Measurements from ENCODE around the gene TMED1.
A peak's percentile ranks its signal among the peaks of the same experiment; 100 is the strongest.
"Not testable (repeated sequence)": the region's sequence is repeated elsewhere in the genome, so short reads cannot be mapped to it uniquely, and the experiment has no call there.

TMED1 gene, protein sequence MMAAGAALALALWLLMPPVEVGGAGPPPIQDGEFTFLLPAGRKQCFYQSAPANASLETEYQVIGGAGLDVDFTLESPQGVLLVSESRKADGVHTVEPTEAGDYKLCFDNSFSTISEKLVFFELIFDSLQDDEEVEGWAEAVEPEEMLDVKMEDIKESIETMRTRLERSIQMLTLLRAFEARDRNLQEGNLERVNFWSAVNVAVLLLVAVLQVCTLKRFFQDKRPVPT

DNA sequence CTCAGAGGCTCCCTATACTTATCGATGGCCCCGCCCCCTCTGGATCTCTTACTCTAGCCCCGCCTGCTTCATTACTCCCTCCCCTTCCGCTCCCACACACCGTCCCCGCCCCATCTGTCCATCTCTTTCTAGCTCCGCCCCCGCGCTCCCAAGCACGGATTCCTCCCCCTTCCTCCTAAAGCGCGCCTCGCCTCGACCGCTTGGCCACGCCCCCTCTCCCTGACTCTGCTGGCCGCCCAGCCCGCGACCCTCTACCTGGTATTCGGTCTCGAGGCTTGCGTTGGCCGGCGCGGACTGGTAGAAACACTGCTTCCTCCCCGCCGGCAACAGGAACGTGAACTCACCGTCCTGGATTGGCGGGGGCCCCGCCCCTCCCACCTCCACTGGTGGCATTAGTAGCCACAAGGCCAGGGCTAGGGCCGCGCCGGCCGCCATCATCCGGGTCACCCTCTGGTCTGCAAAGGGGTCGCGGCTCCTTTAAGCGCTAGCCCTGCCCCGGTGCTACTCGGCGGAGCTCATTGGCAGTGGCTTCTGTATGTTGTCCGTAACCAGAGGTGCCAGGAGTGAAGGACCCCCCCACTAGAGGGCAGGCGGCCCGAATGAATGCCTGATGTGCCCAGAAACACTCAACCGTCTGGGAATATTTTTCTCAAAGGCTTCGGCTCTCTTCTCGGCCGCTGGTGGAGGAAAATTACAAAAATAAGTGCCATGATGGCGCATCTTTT is at the start of gene TMED1:
TSS of gene TMED1 (minus strand) at position 459 of the 725 bp plus-strand sequence. CDS start at position 438, 21 bp downstream.
- peak; percentile 93 to 96 for DNase-seq (ENCODE audit: low read depth in 2 of 2)

DNA sequence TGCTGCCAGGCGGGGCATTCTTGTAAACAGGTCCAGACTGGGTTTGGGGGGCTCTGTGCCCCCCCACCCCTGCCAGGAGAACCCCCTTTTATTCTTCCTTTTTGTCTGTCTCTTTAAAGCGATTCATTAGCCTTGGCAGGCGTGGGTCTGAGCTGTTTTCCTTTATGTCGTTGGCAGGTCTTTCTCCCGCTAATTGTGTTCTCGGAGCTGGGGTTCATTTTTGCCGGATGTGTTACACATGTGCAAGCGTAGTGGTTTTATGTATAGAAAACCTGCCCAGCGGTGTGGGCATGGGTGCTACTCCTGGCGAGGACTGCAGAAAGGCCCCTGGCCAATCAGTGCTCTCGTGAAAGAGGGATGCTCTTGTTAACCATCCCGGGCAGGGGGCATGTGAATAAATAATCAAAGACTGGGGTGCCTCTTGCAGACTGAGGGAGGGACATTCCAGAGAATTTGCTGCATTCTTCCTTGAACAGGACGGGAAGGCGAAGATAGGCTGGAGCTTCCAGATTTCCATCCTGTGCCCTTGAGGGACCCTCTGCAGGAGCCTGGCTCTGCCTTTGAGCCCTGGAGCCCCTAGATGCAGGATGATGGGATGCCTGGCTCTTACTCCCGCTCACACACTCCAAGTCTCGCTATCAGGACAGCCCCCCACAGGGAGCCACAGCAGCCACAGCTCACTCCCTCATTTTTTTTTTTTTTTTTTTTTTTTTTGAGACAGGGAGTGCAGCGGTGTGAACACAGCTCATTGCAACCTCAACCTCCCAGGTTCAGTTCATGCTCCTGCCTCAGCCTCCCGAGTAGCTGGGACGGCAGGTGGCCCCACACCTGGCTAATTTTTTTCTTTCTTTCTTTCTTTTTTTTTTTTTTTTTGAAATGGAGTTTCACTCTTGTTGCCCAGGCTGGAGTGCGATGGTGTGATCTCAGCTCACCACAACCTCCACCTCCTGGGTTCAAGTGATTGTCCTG is 49.5 kb upstream of the TMED1 start:
- DNase-seq (ENCODE audit: low read depth in 2 of 2) = no peak

DNA sequence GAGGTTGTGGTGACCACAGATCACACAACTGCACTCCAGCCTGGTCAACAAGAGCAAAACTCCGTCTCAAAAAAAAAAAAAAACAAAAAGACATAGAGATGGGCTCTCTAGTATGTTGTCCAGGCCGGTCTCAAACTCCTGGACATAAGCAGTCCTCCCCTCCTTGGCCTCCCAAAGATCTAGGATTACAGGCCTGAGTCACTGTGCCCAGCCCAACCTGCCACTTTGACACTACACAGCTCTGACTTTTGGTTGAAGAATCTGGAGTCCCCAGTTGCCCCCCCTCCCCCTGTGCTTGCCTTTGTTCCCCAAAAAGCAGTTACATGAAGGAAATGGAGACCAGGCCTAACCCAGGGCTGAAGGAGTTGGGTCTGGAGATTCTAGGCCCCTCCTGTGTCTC is 48.3 kb upstream of the TMED1 start:
- no peak for DNase-seq (ENCODE audit: low read depth in 2 of 2)

DNA sequence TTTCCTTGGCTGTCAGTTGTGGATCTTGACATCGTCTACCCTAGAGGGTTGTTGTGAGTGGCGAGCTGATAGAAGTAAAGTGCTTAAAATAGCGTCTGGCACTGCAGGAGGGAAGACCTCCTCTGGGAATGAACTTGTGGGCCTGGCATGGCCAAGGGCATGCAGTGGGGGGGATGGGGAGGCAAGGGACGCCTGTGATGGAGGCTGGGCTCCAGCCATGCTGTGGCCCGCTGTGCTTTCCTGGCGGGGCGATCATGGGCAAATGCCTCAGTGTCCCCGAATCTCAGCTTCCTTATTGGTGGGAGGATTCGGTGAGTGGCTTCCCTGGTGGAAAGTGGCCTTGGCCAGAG is 46.1 kb upstream of the TMED1 start:
- no peak for DNase-seq (ENCODE audit: low read depth in 2 of 2)

DNA sequence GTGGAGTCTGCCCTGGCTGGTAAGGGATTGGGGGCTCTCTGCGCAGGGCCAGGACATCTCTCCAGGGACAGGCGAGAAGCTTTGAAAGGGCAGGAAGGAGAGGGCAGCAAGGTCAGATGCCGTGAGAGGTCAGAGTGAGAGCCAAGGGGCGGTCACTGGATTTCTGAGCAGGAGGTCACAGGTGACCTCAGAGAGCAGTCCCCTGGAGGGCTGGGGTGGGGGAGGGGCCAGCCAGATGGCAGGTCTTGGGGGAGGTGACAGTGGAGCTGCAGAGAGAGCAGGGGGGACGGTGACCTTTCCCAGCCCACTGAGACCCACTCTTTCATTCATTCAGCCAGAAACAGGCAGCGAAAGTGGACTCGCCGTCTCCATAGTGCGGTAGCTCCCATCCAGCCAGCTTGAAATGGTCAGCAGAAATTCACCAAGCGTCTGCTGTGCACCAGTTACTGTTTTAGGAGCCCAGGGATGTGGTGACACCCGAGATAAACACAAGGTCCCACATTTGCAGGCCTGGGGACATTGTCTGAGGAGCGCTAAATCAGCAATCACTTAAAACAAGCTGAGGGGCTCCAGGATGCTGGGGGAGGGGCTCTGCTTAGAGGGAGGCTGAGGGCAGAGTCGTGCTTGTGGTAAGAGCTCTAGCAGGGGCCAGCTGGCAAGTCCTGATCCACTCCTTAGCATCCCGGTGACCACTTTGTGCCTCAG is 45.5 kb upstream of the TMED1 start:
- no peak for DNase-seq (ENCODE audit: low read depth in 2 of 2)

DNA sequence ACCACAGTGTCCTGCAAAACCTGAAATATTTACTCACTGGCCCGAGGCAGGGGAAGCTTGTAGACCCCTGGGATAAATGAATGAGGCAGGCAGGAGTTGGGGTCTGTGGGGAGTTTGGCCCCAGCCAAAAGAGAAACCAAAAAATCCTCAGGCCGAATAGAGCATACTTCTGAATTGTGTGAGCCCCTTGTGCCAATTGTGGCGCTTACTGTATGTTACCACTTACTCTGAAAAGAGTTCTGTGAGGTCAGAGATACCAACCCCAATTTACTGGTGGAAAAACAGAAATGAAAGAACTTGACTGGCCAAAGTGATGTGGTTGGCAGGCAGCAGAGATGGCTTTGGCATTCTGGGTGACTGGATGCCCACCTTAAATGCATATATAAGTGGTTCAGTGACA is 42.2 kb upstream of the TMED1 start:
- no peak for DNase-seq (ENCODE audit: low read depth in 2 of 2)

DNA sequence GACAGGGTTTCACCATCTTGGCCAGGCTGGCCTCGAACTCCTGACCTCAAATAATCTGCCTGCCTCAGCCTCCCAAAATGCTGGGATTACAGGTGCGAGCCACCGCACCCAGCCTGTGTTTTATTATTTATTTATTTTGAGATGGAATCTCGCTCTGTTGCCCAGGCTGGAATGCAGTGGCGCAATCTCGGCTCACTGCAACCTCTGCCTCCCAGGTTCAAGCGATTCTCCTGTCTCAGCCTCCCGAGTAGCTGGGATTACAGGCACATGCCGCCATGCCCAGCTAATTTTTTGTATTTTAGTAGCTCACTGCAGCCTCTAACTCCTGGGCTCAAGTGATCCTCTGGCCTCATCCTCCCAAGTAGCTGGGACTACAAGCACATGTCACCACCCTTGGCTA is 41.6 kb upstream of the TMED1 start:
- not testable (repeated sequence) for DNase-seq (ENCODE audit: low read depth in 2 of 2)

DNA sequence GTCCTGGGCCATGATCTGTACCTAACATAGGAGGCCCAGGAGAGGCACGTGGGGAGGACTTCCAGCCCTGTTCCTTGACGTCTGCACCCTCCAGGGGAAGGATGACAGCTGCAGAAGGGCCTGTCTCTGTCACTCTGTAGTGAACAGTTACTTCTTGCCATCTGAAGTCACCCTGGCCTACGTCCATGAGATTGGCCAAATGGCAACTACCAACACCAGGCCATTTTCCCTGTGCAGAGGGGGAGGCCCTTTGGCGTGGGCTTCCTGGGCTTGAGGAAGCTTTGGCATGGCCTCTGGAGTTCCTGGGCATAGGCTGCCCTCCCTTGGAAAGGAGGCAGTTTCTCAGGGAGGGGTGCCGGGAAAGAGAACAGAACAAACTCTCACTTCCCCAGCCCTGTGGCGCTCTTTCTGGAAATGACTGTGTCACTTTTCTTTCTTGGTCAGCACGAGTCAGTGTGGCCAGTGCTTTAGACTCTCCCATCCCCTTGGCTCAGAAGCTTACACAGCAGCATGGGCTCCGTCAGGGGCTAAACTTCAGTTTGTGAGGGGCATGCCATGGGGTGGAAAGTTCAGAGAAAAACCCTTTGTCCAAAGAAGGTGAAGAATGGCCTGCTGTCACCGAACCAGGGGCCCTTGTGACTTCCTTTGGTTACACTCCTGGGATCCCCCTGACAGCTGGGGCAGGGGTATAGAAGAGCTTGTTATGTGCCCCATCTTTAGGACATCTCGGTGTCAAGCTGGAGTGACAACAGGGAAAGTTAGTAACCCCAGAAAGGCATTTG is 40.6 kb upstream of the TMED1 start:
- no peak for DNase-seq (ENCODE audit: low read depth in 2 of 2)

DNA sequence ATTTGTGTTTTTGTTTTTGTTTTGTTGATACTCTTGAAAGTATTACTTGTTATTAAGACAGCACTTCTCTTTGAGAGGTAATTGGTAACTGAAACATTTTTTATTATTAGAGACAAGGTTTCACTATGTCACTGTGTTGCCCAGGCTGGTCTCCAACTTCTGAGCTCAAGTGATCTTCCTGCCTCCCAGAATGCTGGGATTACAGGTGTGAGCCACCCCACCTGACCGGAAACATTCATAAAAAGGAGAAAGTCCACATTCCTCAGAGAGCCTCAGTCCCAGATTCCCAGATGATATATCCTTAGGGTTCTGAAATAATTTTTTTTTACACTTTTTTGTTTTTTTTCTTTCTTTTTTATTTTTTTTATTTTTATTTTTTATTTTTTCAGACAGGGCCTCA is 38.0 kb upstream of the TMED1 start:
- DNase-seq (ENCODE audit: low read depth in 2 of 2) = no peak

DNA sequence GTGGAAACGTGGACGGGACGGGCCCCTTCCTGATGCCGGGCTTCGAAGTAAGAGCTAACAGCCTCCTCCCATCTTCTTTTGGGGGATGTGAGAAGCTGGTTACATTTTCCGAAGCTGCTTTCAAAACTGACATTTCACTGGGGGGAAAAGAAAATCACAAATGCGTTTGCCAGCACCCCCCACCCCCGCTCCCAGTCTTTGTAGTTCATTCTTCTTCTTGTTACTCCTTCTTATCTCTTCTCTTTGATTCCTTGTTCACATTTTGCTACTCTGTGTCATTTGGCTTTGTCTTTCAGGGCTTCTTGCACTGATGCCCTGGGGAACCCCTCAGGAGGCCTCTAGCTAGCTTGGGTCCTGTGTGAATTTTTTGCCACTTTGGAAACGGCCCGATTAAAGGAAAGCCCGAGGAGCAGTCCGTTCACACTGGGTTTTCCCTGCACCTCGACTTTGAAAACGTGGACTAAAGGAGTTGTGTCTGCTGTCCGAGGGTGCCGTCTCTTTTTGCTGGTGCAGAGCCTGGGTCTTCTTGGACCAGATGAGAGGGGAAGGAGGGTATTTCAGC is 36.6 kb upstream of the TMED1 start:
- no peak for DNase-seq (ENCODE audit: low read depth in 2 of 2)

DNA sequence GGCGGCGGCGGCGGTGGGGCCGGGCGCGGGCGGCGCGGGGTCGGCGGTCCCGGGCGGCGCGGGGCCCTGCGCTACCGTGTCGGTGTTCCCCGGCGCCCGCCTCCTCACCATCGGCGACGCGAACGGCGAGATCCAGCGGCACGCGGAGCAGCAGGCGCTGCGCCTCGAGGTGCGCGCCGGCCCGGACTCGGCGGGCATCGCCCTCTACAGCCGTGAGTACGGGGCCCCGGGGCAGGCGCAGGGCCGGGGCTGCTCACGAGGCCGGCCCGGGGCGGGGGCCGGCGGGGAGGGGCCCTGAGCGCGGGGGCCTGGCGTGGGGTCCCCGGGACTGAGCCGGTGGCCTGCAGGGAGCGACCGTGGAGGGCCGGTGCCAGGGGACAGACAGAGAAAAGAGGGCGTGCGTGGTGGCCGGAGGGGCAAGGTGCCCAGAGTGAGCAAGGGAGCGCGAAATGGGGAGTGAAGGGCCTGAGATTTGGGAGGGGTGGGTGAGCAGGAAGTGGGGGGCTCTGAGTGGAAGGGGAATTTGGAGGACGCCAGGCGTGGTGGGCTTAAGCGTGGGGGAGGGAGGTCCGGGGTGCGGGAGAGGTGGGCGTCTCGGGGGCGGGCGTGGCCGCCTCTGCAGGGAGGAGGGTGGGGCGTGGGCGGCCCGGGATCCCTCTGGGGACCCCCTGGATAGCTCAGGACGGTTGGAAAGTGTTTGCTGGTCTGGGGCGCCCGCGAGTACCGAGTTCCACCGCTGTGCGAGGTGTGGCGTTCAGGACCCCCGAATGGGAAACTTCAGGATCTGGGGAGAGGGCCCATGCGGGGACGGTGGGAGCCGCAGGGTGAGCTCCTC is 35.9 kb upstream of the TMED1 start:
- peak; percentile 15 to 27 for DNase-seq (ENCODE audit: low read depth in 2 of 2)

DNA sequence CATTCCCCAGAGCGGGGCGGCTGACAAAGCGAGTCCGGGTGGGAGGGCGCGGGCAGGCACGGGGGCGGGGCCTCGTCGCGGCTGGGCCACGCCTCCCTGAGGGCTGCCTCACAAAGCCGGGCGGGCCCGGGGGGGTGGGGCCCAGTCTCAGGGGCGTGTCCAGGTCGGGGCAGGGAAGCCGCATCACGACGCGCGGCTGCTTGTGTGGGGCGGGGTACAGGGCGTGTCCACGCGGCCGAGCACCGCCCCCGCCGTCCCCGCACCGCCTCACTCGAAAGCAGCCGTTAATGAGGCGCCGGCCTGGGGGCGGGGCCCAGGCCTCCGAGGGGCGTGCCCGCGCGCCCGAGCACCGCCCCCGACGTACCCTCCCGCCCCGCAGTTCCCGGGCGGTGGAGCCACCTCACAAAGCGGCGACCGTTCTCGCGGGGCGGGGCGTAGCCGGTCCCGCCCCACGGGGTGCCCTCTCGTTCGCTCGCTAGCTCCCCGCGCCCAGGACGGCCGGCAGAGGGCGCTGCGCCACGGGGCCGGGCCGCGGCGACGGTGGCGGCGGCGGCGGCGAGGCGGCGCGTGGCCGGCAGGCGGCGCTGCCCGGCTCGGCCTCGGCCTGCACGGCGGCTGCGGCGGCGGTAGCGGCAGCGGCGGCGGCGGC is 35.1 kb upstream of the TMED1 start, which contains the start of gene CARM1:
TSS of gene CARM1 (plus strand) at position 599 of the 649 bp plus-strand sequence. CDS start 150 bp downstream, outside the sequence.
- DNase-seq (ENCODE audit: low read depth in 2 of 2) = peak; percentile 99

DNA sequence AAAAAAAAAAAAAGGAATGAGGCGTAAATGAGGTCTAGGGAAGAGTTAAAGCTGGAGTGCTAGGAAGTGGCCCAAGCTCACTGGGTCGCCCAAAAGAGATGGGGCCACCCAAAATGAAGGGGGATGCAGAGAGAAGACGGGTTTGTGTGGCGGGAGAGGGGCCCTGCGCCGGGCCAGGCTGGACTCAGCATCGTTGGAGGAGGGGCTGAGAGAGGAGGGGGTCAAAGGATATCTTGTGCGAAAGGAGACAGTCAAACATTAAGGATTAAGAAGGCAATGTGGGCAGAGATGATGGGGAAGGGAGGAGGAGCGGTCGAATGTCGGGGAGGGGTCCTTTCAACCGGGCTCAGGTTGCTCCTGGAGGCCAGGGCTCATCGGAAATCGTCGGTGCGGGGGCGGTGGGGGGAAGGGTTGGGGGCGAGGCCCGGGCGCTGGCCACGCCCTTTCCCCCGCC is 34.5 kb upstream of the TMED1 start:
- no peak for DNase-seq (ENCODE audit: low read depth in 2 of 2)

DNA sequence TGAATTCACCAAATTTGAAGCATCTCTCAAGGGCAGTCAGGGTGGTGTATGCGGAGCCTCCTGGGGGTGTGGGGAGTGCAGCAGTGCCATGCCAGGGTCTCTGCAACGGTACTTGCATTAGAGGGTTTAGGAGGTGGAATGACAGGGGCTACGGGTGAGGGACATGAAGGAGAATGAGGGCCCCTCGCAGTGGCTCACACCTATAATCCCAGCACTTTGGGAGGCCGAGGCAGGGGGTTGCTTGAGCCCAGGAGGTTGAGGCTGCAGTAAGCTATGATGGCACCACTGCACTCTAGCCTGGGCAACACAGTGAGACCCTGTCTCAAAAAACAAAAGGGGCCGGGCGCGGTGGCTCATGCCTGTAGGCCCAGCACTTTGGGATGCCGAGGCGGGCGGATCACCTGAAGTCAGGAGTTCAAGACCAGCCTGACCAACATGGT is 33.9 kb upstream of the TMED1 start:
- DNase-seq (ENCODE audit: low read depth in 2 of 2) = not testable (repeated sequence)

DNA sequence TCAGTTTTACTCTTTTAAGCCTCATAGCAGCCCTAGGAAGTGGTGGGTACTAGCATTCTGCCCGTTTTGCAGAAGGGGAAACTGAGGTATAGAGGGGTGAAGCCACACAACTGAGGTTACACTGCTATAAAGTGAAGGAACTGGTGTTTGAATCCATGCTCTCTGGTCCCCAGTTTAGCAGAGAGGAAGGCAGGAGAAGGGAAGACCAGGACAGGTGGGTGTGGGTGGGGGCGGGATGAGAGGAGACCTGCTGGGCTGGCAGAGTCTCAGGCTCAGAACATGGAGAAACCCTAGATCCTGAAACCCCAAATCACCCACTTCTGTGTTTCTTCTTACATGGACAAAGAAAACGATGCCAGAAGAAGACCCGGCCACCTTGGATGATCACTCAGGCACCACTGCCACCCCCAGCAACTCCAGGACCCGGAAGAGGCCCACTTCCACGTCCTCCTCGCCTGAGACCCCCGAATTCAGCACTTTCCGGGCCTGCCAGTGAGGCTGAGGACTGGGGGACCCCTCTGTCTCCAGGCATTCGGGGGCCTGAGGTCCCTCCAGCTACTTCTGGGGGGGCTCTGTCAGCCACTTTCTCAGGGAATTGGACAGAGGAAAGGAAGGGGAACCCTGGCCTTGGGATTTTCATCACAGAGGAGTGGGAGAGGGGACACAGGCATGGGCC is 33.0 kb upstream of the TMED1 start:
- no peak for DNase-seq (ENCODE audit: low read depth in 2 of 2)

DNA sequence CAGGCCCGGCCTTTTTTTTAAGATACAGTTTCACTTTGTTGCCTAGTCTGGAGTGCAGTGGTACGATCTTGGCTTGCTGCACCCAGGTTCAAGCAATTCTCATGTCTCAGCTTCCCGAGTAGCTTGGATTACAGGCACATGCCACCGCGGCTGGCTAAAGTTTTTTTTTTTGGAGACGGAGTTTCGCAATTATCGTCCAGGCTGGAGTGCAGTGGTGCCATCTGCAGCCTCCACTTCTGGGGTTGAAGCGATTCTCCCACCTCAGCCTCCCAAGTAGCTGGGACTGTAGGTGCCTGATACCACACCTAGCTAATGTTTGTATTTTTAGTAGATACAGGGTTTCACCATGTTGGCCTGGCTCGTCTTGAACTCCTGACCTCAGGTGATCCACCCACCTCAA is 30.5 kb upstream of the TMED1 start:
- no peak for DNase-seq (ENCODE audit: low read depth in 2 of 2)

DNA sequence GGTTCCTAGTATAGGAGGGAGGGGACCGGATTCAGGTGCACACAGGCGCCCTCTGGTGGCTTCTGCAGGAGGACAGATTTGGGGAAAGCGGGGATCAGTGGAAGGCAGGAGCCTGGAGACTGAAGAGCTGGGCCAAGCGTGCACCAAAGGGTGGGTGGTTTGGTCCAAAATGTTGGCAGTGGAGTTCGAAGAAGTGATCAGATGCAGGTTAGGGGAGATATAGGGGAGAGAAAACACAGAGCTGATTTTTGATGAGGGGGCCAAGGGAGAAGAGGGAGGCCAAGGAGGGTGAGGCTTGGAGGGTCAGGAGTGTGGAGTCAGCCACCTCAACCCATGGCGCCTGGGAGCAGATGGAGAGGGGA is 28.5 kb upstream of the TMED1 start:
- peak; percentile 58 to 69 for DNase-seq (ENCODE audit: low read depth in 2 of 2)

DNA sequence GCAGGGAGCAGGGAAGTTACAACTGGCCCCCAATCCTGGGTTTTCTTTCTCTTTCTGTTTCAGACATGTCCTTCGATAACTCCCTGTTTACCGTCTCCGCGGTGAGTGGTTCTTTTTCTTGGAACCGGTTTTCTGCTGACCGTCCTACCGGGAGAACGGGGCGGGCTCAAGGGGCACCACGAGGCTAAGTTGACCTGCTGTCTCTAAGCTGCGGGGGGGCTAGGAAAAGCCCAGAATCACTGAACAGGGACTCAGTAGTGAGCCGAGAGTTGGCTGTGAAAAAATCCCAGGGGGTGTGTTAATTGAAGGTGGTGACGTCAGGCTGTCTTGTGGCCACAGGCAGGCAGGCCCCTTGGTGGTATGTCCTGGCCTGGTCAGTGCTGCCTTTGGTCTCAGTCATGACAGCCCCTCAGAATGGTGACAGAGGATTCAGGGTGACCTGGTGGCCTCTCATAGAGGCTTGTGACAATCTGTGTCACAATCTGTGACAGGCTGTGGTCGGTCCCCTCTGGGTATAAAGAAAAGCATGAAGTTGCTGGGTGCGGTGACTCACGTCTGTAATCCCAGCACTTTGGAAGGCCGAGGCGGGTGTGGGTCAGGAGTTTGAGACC is 27.2 kb upstream of the TMED1 start:
- DNase-seq (ENCODE audit: low read depth in 2 of 2) = no peak
